Heart left ventricle (tissue), 16 donors: ENCODE measurements around the gene ST8SIA5. TPM values are rescaled to one million over a fixed set of nuclear protein-coding genes. Genes with fewer than 3 reads are reported as not detected.

Experiments
- ATAC-seq, 4 donors: fragments of 200-7000 bp; cut with Tn5 transposase; one replicate each; pipeline ENCODE4 v1.9.1; 2020 to 2022; ENCODE audit warnings: moderate library complexity in 4 of 4, mild to moderate bottlenecking in 3 of 4, moderate number of reproducible peaks in 1 of 4
- DNase-seq, 5 donors: peaks; one replicate each; pipeline ENCODE4 v3.0.0-alpha.2; 2020
- H3K27ac ChIP-seq, 12 donors: fragments of 200-600 bp; sonication (generic) in 4 of 12; one replicate each; pipeline versions ENCODE4 v1.5.0 to v1.8.0; 2016 to 2022; ENCODE audit warnings: mild to moderate bottlenecking in 2 of 12
- H3K27me3 ChIP-seq, 9 donors: fragments of 200-600 bp; sonication (generic) in 2 of 9; one replicate each; pipeline versions ENCODE4 v1.5.1 to v1.8.0; 2016 to 2022; ENCODE audit warnings: mild to moderate bottlenecking in 3 of 9
- H3K36me3 ChIP-seq, 9 donors: fragments of 200-600 bp; sonication (generic) in 2 of 9; one replicate each; pipeline versions ENCODE4 v1.5.0 to v1.8.0; 2018 to 2022; ENCODE audit warnings: mild to moderate bottlenecking in 2 of 9
- H3K4me1 ChIP-seq, 12 donors: fragments of 200-600 bp; sonication (generic) in 4 of 12; one replicate each; pipeline versions ENCODE4 v1.5.0 to v1.8.0; 2016 to 2022; ENCODE audit warnings: mild to moderate bottlenecking in 3 of 12
- H3K4me3 ChIP-seq, 12 donors: fragments of 200-600 bp; sonication (generic) in 4 of 12; one replicate each; pipeline versions ENCODE4 v1.5.0 to v1.8.0; 2017 to 2022; ENCODE audit warnings: mild to moderate bottlenecking in 9 of 12, moderate library complexity in 4 of 12
- H3K9me3 ChIP-seq, 12 donors: fragments of 200-600 bp; sonication (generic) in 4 of 12; one replicate each; pipeline versions ENCODE4 v1.5.0 to v1.8.0; 2016 to 2022; ENCODE audit warnings: mild to moderate bottlenecking in 1 of 12
- POLR2A ChIP-seq, 2 donors: fragments of 450-650 bp; IDR thresholded peaks; one replicate each; pipeline ENCODE4 v1.6.1; 2017; ENCODE audit warnings: antibody characterized with exemption in 2 of 2, mild to moderate bottlenecking in 2 of 2, moderate library complexity in 2 of 2
- WGBS, 4 donors: extraction: QIAGEN DNeasy Blood & Tissue Kit in 2 of 4; methylation state at CpG; one replicate each; pipeline versions ENCODE4 v1.1.5 to v1.1.7; 2013 to 2018; 5-methylcytosine and 5-hydroxymethylcytosine counted together
- intact Hi-C, 10 donors: fragments of 100-400 bp; cut with DNase I; formaldehyde crosslinking; loops; one replicate each; pipeline versions ENCODE4 v1.11.1 to v1.14.2; 2022
- polyA plus RNA-seq, 2 donors: library from polyadenylated mRNA; stranded (reverse); fragments of 200-250 nt; gene quantifications; one replicate each; pipeline ENCODE4 v1.2.3, GENCODE V29; 2013
- total RNA-seq, 9 donors: library from RNA; depleted of rRNA in 2 of 9; stranded (reverse); fragments of >200 nt in 2 of 9; fragmentation: NEBNext Ultra II Directional in 3 of 9; extraction: Animal tissue kit (Norgen Biotek cat#: 25700) in 3 of 9; gene quantifications; one replicate each; pipeline versions ENCODE4 v1.1.0 to v1.2.4, GENCODE V29; 2016 to 2023
- TF ChIP-seq, protein P1 (sequence below), 12 donors: fragments of 200-600 bp; sonication (generic) in 4 of 12; IDR thresholded peaks; one replicate each; pipeline versions ENCODE4 v1.5.0 to v1.8.0; 2018 to 2022; ENCODE audit warnings: antibody characterized with exemption in 12 of 12, mild to moderate bottlenecking in 5 of 12
- donor health status: ischemic (EF 13 %, LVEDD 7.1; RV severe dilation, severe dysfunction).
- donor health status: healthy with polysubstance abuse.
- donor health status: DM: no; HTN: yes; CAD: no.
- donor health status: DM: no; HTN: no; CAD: no.
- donor health status: ischemic (EF 25% LVEDD 6.9; RV normal size, moderate dysfunction).
- donor health status: ischemic (EF 25% LVEDD 5.7; RV mildly dilated, moderate dysfunction).
- donor health status: healthy.
- donor health status: DM: yes; HTN: yes; CAD: no.
- donor health status: ischemic (EF 35%, LVEDD 5.7; RV mildly dilated, moderate dysfunction).
- donor health status: nonischemic (EF 11% LVEDD 7.7; RV severe dilation, severe dysfunction).
- donor health status: DM: yes; HTN: yes; CAD: no.
- donor health status: PGD.
- donor health status: ischemic (EF 29% LVEDD 5.4; RV normal size, mild dysfunction).
- donor health status: nonischemic (EF 23%, LVEDD 6.1; RV moderate dilation, normal function).

Gene ST8SIA5
- total and polyA plus RNA-seq, 11 donors, result 3.8 to 24.4 (median 6.8) TPM

- WGBS, 4 donors, result 79 to 85% (median 80%) methylated on average over 2 of the region's 2 CpGs
- Histone ChIP-seq H3K4me3 (no peak overlapping the region), H3K27ac (no peak overlapping the region), H3K36me3 (no peaks in the 10 kb centered on the region), H3K27me3 (no peaks in the 10 kb centered on the region), H3K9me3 (peaks cover 0 to 3% (median 0%) of the 10 kb centered on the region in 12 donors), H3K4me1 (no peaks in the 10 kb centered on the region)
- no peak for ATAC-seq
- DNase-seq, result no peak
- intact Hi-C loops, result no loop called here
- no peak for TF ChIP-seq POLR2A (IDR thresholded peaks at IDR 0.05)
- TF ChIP-seq, protein P1, sequence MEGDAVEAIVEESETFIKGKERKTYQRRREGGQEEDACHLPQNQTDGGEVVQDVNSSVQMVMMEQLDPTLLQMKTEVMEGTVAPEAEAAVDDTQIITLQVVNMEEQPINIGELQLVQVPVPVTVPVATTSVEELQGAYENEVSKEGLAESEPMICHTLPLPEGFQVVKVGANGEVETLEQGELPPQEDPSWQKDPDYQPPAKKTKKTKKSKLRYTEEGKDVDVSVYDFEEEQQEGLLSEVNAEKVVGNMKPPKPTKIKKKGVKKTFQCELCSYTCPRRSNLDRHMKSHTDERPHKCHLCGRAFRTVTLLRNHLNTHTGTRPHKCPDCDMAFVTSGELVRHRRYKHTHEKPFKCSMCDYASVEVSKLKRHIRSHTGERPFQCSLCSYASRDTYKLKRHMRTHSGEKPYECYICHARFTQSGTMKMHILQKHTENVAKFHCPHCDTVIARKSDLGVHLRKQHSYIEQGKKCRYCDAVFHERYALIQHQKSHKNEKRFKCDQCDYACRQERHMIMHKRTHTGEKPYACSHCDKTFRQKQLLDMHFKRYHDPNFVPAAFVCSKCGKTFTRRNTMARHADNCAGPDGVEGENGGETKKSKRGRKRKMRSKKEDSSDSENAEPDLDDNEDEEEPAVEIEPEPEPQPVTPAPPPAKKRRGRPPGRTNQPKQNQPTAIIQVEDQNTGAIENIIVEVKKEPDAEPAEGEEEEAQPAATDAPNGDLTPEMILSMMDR (IDR thresholded peaks at IDR 0.05), result no peak
Observed at GRCh38 chr18:46748466-46748865, 8.4 kb downstream of the ST8SIA5 start.

- WGBS, 4 donors, result 78 to 87% (median 83%) methylated on average over 2 of the region's 2 CpGs
- TF ChIP-seq POLR2A (IDR thresholded peaks at IDR 0.05), result no peak
- H3K27ac ChIP-seq, result no peak overlapping the region
- DNase-seq (no peak), ATAC-seq (no peak)
- intact Hi-C loops, result no loop called here
- H3K9me3 ChIP-seq, result peaks cover 0 to 7% (median 0%) of the 10 kb centered on the region in 12 donors
- H3K36me3 ChIP-seq, result no peaks in the 10 kb centered on the region
- H3K4me3 ChIP-seq, result no peak overlapping the region
- no peaks in the 10 kb centered on the region for H3K4me1 ChIP-seq
- no peaks in the 10 kb centered on the region for H3K27me3 ChIP-seq
Observed at GRCh38 chr18:46740046-46740445, 16.8 kb downstream of the ST8SIA5 start.

- intact Hi-C loops, result no loop called here
- WGBS, 4 donors, result 70 to 84% (median 77%) methylated on average over 7 of the region's 7 CpGs
- no peaks in the 10 kb centered on the region for H3K4me1 ChIP-seq
- H3K9me3 ChIP-seq, result peaks cover 0 to 7% (median 0%) of the 10 kb centered on the region in 12 donors
- H3K36me3 ChIP-seq, result no peaks in the 10 kb centered on the region
- H3K27ac ChIP-seq, result no peak overlapping the region
- no peak overlapping the region for H3K4me3 ChIP-seq
- H3K27me3 ChIP-seq, result no peaks in the 10 kb centered on the region
- no peak for TF ChIP-seq POLR2A (IDR thresholded peaks at IDR 0.05)
- TF ChIP-seq, protein P1 (IDR thresholded peaks at IDR 0.05), result no peak
- DNase-seq, result no peak
- ATAC-seq, result no peak
Observed at GRCh38 chr18:46738491-46738890, 18.4 kb downstream of the ST8SIA5 start.

GRCh38 chr18:46736736-46737135 is 20.1 kb downstream of the ST8SIA5 start:
- TF ChIP-seq POLR2A (IDR thresholded peaks at IDR 0.05), result no peak
- TF ChIP-seq, protein P1 (IDR thresholded peaks at IDR 0.05), result no peak
- WGBS, 4 donors, result 71 to 86% (median 76%) methylated on average over 4 of the region's 4 CpGs
- Histone ChIP-seq H3K27me3 (no peaks in the 10 kb centered on the region), H3K9me3 (peaks cover 0 to 7% (median 0%) of the 10 kb centered on the region in 12 donors), H3K4me1 (no peaks in the 10 kb centered on the region), H3K27ac (no peak overlapping the region), H3K36me3 (no peaks in the 10 kb centered on the region), H3K4me3 (no peak overlapping the region)
- DNase-seq, result no peak
- ATAC-seq, result no peak
- intact Hi-C loops, result no loop called here

GRCh38 chr18:46736135-46736534 is 20.7 kb downstream of the ST8SIA5 start:
- TF ChIP-seq POLR2A (IDR thresholded peaks at IDR 0.05), result no peak
- TF ChIP-seq, protein P1 (IDR thresholded peaks at IDR 0.05), result no peak
- intact Hi-C loops, result no loop called here
- Histone ChIP-seq H3K4me3 (no peak overlapping the region), H3K4me1 (no peaks in the 10 kb centered on the region), H3K9me3 (peaks cover 0 to 8% (median 0%) of the 10 kb centered on the region in 12 donors), H3K27me3 (no peaks in the 10 kb centered on the region), H3K36me3 (no peaks in the 10 kb centered on the region), H3K27ac (no peak overlapping the region)
- no peak for ATAC-seq
- DNase-seq, result no peak
- WGBS, 4 donors, result 56 to 76% (median 68%) methylated on average over 5 of the region's 5 CpGs
